HepG2 (cell line): ENCODE data around the gene SPOPL. TPM values are rescaled to one million over a fixed set of nuclear protein-coding genes. Genes with fewer than 3 reads are reported as not detected.

Source experiments
- AFF4 ChIP-seq: sonication (generic); formaldehyde crosslinking; IDR thresholded peaks from 2 replicates; pipeline ENCODE4 v1.4.0; 2020; ENCODE audit warnings: missing genetic modification reagents
- BCL3 ChIP-seq: sonication (generic); formaldehyde crosslinking; IDR thresholded peaks from 2 replicates; pipeline ENCODE4 v1.5.1; 2020; ENCODE audit warnings: mild to moderate bottlenecking, missing genetic modification reagents, moderate library complexity
- BCL6 ChIP-seq: IDR thresholded peaks from 2 replicates; pipeline ENCODE4 v1.6.1; 2016; ENCODE audit warnings: missing genetic modification reagents, missing compliant biosample characterization
- CREM ChIP-seq, 2 experiments: sonication (generic) in 1 of 2; formaldehyde crosslinking in 1 of 2; IDR thresholded peaks; 2 replicates each; pipeline versions ENCODE4 v1.4.0 to v1.6.1; 2016 to 2020; ENCODE audit warnings: antibody characterized with exemption in 1 of 2, mild to moderate bottlenecking in 1 of 2, missing genetic modification reagents in 1 of 2
- GPN1 ChIP-seq: sonication (generic); formaldehyde crosslinking; IDR thresholded peaks from 2 replicates; pipeline ENCODE4 v1.5.1; 2020; ENCODE audit warnings: missing genetic modification reagents, borderline replicate concordance
- IKZF5 ChIP-seq: IDR thresholded peaks from 2 replicates; pipeline ENCODE4 v1.6.1; 2018; ENCODE audit warnings: missing genetic modification reagents, mild to moderate bottlenecking, missing compliant biosample characterization
- MYNN ChIP-seq: sonication (generic); formaldehyde crosslinking; IDR thresholded peaks from 2 replicates; pipeline ENCODE4 v1.4.0; 2020; ENCODE audit warnings: mild to moderate bottlenecking, low read depth, missing genetic modification reagents
- MZF1 ChIP-seq: sonication (generic); formaldehyde crosslinking; IDR thresholded peaks from 2 replicates; pipeline ENCODE4 v1.8.1; 2023; ENCODE audit warnings: mild to moderate bottlenecking, missing genetic modification reagents, borderline replicate concordance
- NCOA2 ChIP-seq: sonication (generic); formaldehyde crosslinking; IDR thresholded peaks from 2 replicates; pipeline ENCODE4 v1.8.0; 2022; ENCODE audit warnings: inconsistent platforms
- NPAS2 ChIP-seq: sonication (generic); formaldehyde crosslinking; IDR thresholded peaks from 2 replicates; pipeline ENCODE4 v1.8.0; 2022; ENCODE audit warnings: mild to moderate bottlenecking, missing genetic modification reagents, borderline replicate concordance
- PREB ChIP-seq: sonication (generic); formaldehyde crosslinking; IDR thresholded peaks from 2 replicates; pipeline ENCODE4 v1.4.0; 2020; ENCODE audit warnings: missing genetic modification reagents
- RFXANK ChIP-seq: IDR thresholded peaks from 2 replicates; pipeline ENCODE4 v1.6.1; 2016
- SAP130 ChIP-seq: IDR thresholded peaks from 2 replicates; pipeline ENCODE4 v1.6.1; 2016; ENCODE audit warnings: low read depth
- TCF7 ChIP-seq: sonication (generic); IDR thresholded peaks from 2 replicates; pipeline ENCODE4 v1.6.1; 2016; ENCODE audit warnings: antibody characterized with exemption, low read depth
- TFDP1 ChIP-seq: IDR thresholded peaks from 2 replicates; pipeline ENCODE4 v1.6.1; 2016; ENCODE audit warnings: missing compliant biosample characterization, missing genetic modification reagents, borderline replicate concordance
- U2AF1 ChIP-seq: fragments of 200-400 bp; formaldehyde crosslinking; optimal IDR thresholded peaks from 2 replicates; pipeline ENCODE3; 2017; ENCODE audit warnings: mild to moderate bottlenecking, low read depth, low read length
- ZBTB44 ChIP-seq: sonication (generic); formaldehyde crosslinking; IDR thresholded peaks from 2 replicates; pipeline ENCODE4 v1.4.0; 2020; ENCODE audit warnings: missing genetic modification reagents
- ZNF256 ChIP-seq: sonication (generic); formaldehyde crosslinking; conservative IDR thresholded peaks from 2 replicates; pipeline ENCODE4 v1.4.0; 2020; ENCODE audit warnings: missing genetic modification reagents
- ZNF549 ChIP-seq: sonication (generic); formaldehyde crosslinking; IDR thresholded peaks from 2 replicates; pipeline ENCODE4 v1.5.0; 2020; ENCODE audit warnings: missing genetic modification reagents
- ZNF629 ChIP-seq: sonication (generic); formaldehyde crosslinking; conservative IDR thresholded peaks from 2 replicates; pipeline ENCODE4 v1.5.0; 2020; ENCODE audit warnings: missing genetic modification reagents
- ZNF724P ChIP-seq: sonication (generic); formaldehyde crosslinking; IDR thresholded peaks from 2 replicates; pipeline ENCODE4 v1.8.0; 2022; ENCODE audit warnings: missing genetic modification reagents, borderline replicate concordance
- polyA plus RNA-seq, 8 experiments: library from polyadenylated mRNA; depleted of rRNA in 3 of 8; stranded (reverse) in 7 of 8; unstranded in 1 of 8; fragments of >200 nt; fragmentation: Illumina TruSeq in 4 of 8; extraction: Trizol in 4 of 8; gene quantifications; 2 replicates each; pipeline versions ENCODE4 v1.2.1 to v1.2.3, GENCODE V29; 2011 to 2016; ENCODE audit warnings: low read depth in 4 of 8, missing spikeins in 1 of 8, mixed read lengths in 1 of 8; ENCODE audit not compliant: insufficient read depth in 1 of 8
- total RNA-seq, 5 experiments: library from RNA; depleted of rRNA; stranded (reverse); fragments of >200 nt; fragmentation: Illumina TruSeq; extraction: Trizol; gene quantifications; 2 replicates each; pipeline ENCODE4 v1.2.3, GENCODE V29; 2016; ENCODE audit warnings: low read depth in 1 of 5

Gene SPOPL
- total and polyA plus RNA-seq, 2 of the 13 experiments (the other 11 are each of a cell fraction or from before 2014, with no cell fraction given) = 12.6 to 51.6 TPM

GRCh38 chr2:138475277-138475776 is 26.2 kb upstream of the SPOPL start (continued):
- TF ChIP-seq TFDP1 = no peak
- peak; percentile 75 for TF ChIP-seq NCOA2 (CRISPR knock-in tag)
- TF ChIP-seq AFF4 = no peak
- no peak for TF ChIP-seq BCL3 (CRISPR knock-in tag)
- TF ChIP-seq ZBTB44 (CRISPR knock-in tag) = no peak
- peak; percentile 71; the same call in 1 of the 2 replicates for TF ChIP-seq BCL6 (CRISPR knock-in tag)
- no peak for TF ChIP-seq PREB (CRISPR knock-in tag)
- no peak for TF ChIP-seq ZNF724P
- peak; percentile 73 for TF ChIP-seq SAP130 (CRISPR knock-in tag)
- TF ChIP-seq ZNF256 = no peak
- no peak for TF ChIP-seq U2AF1
- no peak for TF ChIP-seq MZF1 (CRISPR knock-in tag)
- peak; percentile 34; the same call in 1 of the 2 replicates for TF ChIP-seq IKZF5
- no peak for TF ChIP-seq MYNN (CRISPR knock-in tag)
- TF ChIP-seq GPN1 = no peak
- peak; percentile 60 for TF ChIP-seq CREM (IDR thresholded peaks at IDR 0.05)
- no peak for TF ChIP-seq CREM (CRISPR knock-in tag; IDR thresholded peaks at IDR 0.05)
- no peak for TF ChIP-seq RFXANK
- TF ChIP-seq ZNF549 (CRISPR knock-in tag) = no peak
- no peak for TF ChIP-seq NPAS2 (CRISPR knock-in tag)
- no peak for TF ChIP-seq ZNF629 (CRISPR knock-in tag)
- TF ChIP-seq TCF7 = peak; percentile 67
